H1 (cell line): ENCODE results near the gene CHRDL2. TPM values are rescaled to one million over a fixed set of nuclear protein-coding genes. Genes with fewer than 3 reads are reported as not detected.

Experiments used
- CTCF ChIA-PET: fragments of 300-600 bp; sonication (Branson Sonifier 250); formaldehyde crosslinking; loops from one replicate; lab custom pipeline; 2021; ENCODE audit not compliant: partially characterized antibody; lab: Charles Lee
- POLR2A ChIA-PET: fragments of 300-600 bp; sonication (Branson Sonifier 250); formaldehyde crosslinking; loops from one replicate; lab custom pipeline; 2021; ENCODE audit warnings: inconsistent platforms; ENCODE audit not compliant: partially characterized antibody; lab: Charles Lee
- DNase-seq, 2 experiments: peaks; one replicate each; pipeline versions ENCODE4 v3.0.0 to v3.0.0-alpha.2; 2010 to 2022; ENCODE audit warnings: low spot score in 2 of 2, low read depth in 1 of 2, mixed read lengths in 1 of 2
- FAIRE-seq: peaks from 2 replicates; lab custom pipeline; 2011; peaks lifted over from hg19 to GRCh38; lab: Jason Lieb, UNC
- H2AFZ ChIP-seq: 2 replicates; pipeline ENCODE4 v1.8.1; 2012; ENCODE audit warnings: low read length, inconsistent platforms
- H2AK5ac ChIP-seq: 2 replicates; pipeline ENCODE4 v1.6.1; 2013; ENCODE audit warnings: low read depth, low read length
- H2BK120ac ChIP-seq: replicated peaks from 2 replicates; pipeline ENCODE3; 2013; ENCODE audit warnings: low read depth, low read length, inconsistent platforms
- H2BK12ac ChIP-seq: 2 replicates; pipeline ENCODE4 v1.6.1; 2013; ENCODE audit warnings: low read depth, low read length
- H2BK15ac ChIP-seq: 2 replicates; pipeline ENCODE4 v1.6.1; 2013; ENCODE audit warnings: low read length
- H2BK20ac ChIP-seq: 2 replicates; pipeline ENCODE4 v1.6.1; 2013; ENCODE audit warnings: low read length
- H2BK5ac ChIP-seq: 2 replicates; pipeline ENCODE4 v1.6.1; 2013; ENCODE audit warnings: low read depth, low read length
- H3K14ac ChIP-seq: 2 replicates; pipeline ENCODE4 v1.6.1; 2013; ENCODE audit warnings: inconsistent platforms; ENCODE audit not compliant: insufficient read length
- H3K18ac ChIP-seq: 2 replicates; pipeline ENCODE4 v1.6.1; 2013; ENCODE audit warnings: low read length; ENCODE audit errors: extremely low read depth
- H3K23ac ChIP-seq: 2 replicates; pipeline ENCODE4 v1.6.1; 2013; ENCODE audit warnings: inconsistent platforms; ENCODE audit not compliant: insufficient read length
- H3K23me2 ChIP-seq: 2 replicates; pipeline ENCODE4 v1.6.1; 2013; ENCODE audit warnings: low read depth, low read length
- H3K27ac ChIP-seq: 2 replicates; pipeline ENCODE4 v1.6.1; 2011; ENCODE audit warnings: low read depth, low read length, inconsistent platforms
- H3K27me3 ChIP-seq, 4 experiments: replicated peaks in 1 of 4; 1 replicate in 1 of 4; 2 replicates in 3 of 4; pipeline versions ENCODE4 v1.6.1 to v1.8.1; 2011 to 2013; ENCODE audit warnings: low read length in 3 of 4, mild to moderate bottlenecking in 3 of 4, inconsistent platforms in 2 of 4, mixed read lengths in 2 of 4, moderate library complexity in 1 of 4; ENCODE audit not compliant: control insufficient read depth in 3 of 4, insufficient read depth in 3 of 4; ENCODE audit errors: extremely low read depth in 1 of 4
- H3K36me3 ChIP-seq, 4 experiments: 2 replicates each; pipeline versions ENCODE4 v1.6.1 to v1.8.1; 2011 to 2013; ENCODE audit warnings: mild to moderate bottlenecking in 4 of 4, low read length in 3 of 4, moderate library complexity in 2 of 4, control low read depth in 1 of 4, inconsistent platforms in 1 of 4; ENCODE audit not compliant: insufficient read depth in 4 of 4, control insufficient read depth in 2 of 4
- H3K4ac ChIP-seq: replicated peaks from 2 replicates; pipeline ENCODE3; 2013; ENCODE audit warnings: low read length, low read depth, mixed read lengths, inconsistent platforms; ENCODE audit not compliant: insufficient read length
- H3K4me1 ChIP-seq, 4 experiments: replicated peaks in 1 of 4; 1 replicate in 1 of 4; 2 replicates in 3 of 4; pipeline versions ENCODE4 v1.6.1 to v1.8.1; 2011 to 2013; ENCODE audit warnings: low read length in 3 of 4, inconsistent platforms in 2 of 4, mixed read lengths in 1 of 4; ENCODE audit not compliant: insufficient read depth in 4 of 4, control insufficient read depth in 3 of 4
- H3K4me2 ChIP-seq, 2 experiments: 2 replicates each; pipeline versions ENCODE4 v1.6.1 to v1.8.1; 2011 to 2013; ENCODE audit warnings: low read depth in 2 of 2, low read length in 2 of 2, control low read depth in 1 of 2, inconsistent platforms in 1 of 2, mild to moderate bottlenecking in 1 of 2; ENCODE audit not compliant: insufficient read depth in 1 of 2
- H3K4me3 ChIP-seq, 4 experiments: fragments of 200-600, 300-600 bp in 1 of 4; sonication (generic), shearing (Covaris generic), sonication (Bioruptor Twin) in 1 of 4; 2 replicates each; pipeline versions ENCODE4 v1.5.1 to v1.8.1; 2011 to 2016; ENCODE audit warnings: low read length in 4 of 4, low read depth in 3 of 4, control low read depth in 2 of 4, inconsistent platforms in 2 of 4, mild to moderate bottlenecking in 2 of 4, mixed read lengths in 1 of 4, moderate library complexity in 1 of 4; ENCODE audit not compliant: insufficient read depth in 2 of 4; ENCODE audit errors: extremely low read depth in 1 of 4
- H3K56ac ChIP-seq: replicated peaks from 2 replicates; pipeline ENCODE3; 2013; ENCODE audit warnings: low read depth, mild to moderate bottlenecking, mixed read lengths, low read length, inconsistent platforms; ENCODE audit not compliant: insufficient read length
- H3K79me1 ChIP-seq: 2 replicates; pipeline ENCODE4 v1.6.1; 2013; ENCODE audit warnings: low read depth, low read length, control low read depth
- H3K79me2 ChIP-seq, 2 experiments: 2 replicates each; pipeline versions ENCODE4 v1.6.1 to v1.8.1; 2012 to 2013; ENCODE audit warnings: low read length in 2 of 2, mild to moderate bottlenecking in 2 of 2, inconsistent platforms in 1 of 2; ENCODE audit not compliant: insufficient read depth in 2 of 2, control insufficient read depth in 1 of 2
- H3K9ac ChIP-seq, 4 experiments: replicated peaks in 1 of 4; 1 replicate in 1 of 4; 2 replicates in 3 of 4; pipeline versions ENCODE4 v1.6.1 to v1.8.1; 2011 to 2013; ENCODE audit warnings: low read depth in 3 of 4, low read length in 3 of 4, control low read depth in 2 of 4, mild to moderate bottlenecking in 2 of 4, moderate library complexity in 2 of 4, inconsistent platforms in 1 of 4; ENCODE audit errors: extremely low read depth in 1 of 4
- H3K9me3 ChIP-seq, 2 experiments: 2 replicates each; pipeline versions ENCODE4 v1.6.1 to v1.8.1; 2012 to 2013; ENCODE audit warnings: mild to moderate bottlenecking in 2 of 2, moderate library complexity in 2 of 2, control low read depth in 1 of 2, inconsistent platforms in 1 of 2, low read depth in 1 of 2, low read length in 1 of 2, mixed read lengths in 1 of 2; ENCODE audit not compliant: insufficient read depth in 2 of 2
- H4K20me1 ChIP-seq, 2 experiments: replicated peaks in 1 of 2; 2 replicates each; pipeline versions ENCODE3 to v1.8.1; 2011 to 2013; ENCODE audit warnings: inconsistent platforms in 2 of 2, low read length in 2 of 2, mild to moderate bottlenecking in 1 of 2; ENCODE audit not compliant: insufficient read depth in 2 of 2, control insufficient read depth in 1 of 2
- H4K5ac ChIP-seq: 2 replicates; pipeline ENCODE4 v1.6.1; 2013; ENCODE audit warnings: low read length, low read depth, mixed read lengths, inconsistent platforms; ENCODE audit not compliant: insufficient read length
- H4K8ac ChIP-seq: 2 replicates; pipeline ENCODE4 v1.8.0; 2013; ENCODE audit warnings: mild to moderate bottlenecking, moderate library complexity, low read length, inconsistent platforms; ENCODE audit not compliant: insufficient read depth; ENCODE audit errors: extremely low read depth
- H4K91ac ChIP-seq: replicated peaks from 2 replicates; pipeline ENCODE3; 2013; ENCODE audit warnings: low read length, mixed read lengths, inconsistent platforms; ENCODE audit not compliant: insufficient read length
- FOSL1 ChIP-seq: IDR thresholded peaks from 2 replicates; pipeline ENCODE4 v1.6.1; 2011; ENCODE audit warnings: mild to moderate bottlenecking, low read depth, low read length, moderate library complexity; ENCODE audit not compliant: insufficient read depth
- GABPA ChIP-seq: IDR thresholded peaks from 2 replicates; pipeline ENCODE4 v1.6.1; 2011; ENCODE audit warnings: mild to moderate bottlenecking, low read length, moderate library complexity, borderline replicate concordance; ENCODE audit not compliant: insufficient read depth
- KDM4A ChIP-seq: IDR thresholded peaks from one replicate; pipeline ENCODE4 v1.7.1; 2012; ENCODE audit warnings: low read depth, mild to moderate bottlenecking, moderate library complexity, low read length, inconsistent platforms; ENCODE audit not compliant: severe bottlenecking
- POLR2AphosphoS5 ChIP-seq: IDR thresholded peaks from 2 replicates; pipeline ENCODE4 v1.6.1; 2011; ENCODE audit warnings: low read depth, low read length
- SP1 ChIP-seq: IDR thresholded peaks from 2 replicates; pipeline ENCODE4 v1.6.1; 2011; ENCODE audit warnings: low read depth, low read length
- SP4 ChIP-seq: IDR thresholded peaks from 2 replicates; pipeline ENCODE4 v1.6.1; 2012; ENCODE audit warnings: low read length, inconsistent platforms
- USF2 ChIP-seq: IDR thresholded peaks from 2 replicates; pipeline ENCODE4 v1.6.1; 2011; ENCODE audit warnings: low read length, improper control_type of control experiment
- WGBS, 2 experiments: shearing (Covaris generic) in 1 of 2; methylation state at CpG; one replicate each; pipeline versions ENCODE4 v1.1.6 to v1.1.7; 2013 to 2015; ENCODE audit warnings: low lambda C conversion rate in 2 of 2, mixed read lengths in 2 of 2, inconsistent platforms in 1 of 2, low coverage in 1 of 2, missing lambda C conversion rate in 1 of 2; ENCODE audit not compliant: insufficient replicate concordance in 2 of 2, insufficient coverage in 1 of 2, insufficient read length in 1 of 2; ENCODE audit errors: extremely low coverage in 1 of 2, missing lambda C conversion rate in 1 of 2; 5-methylcytosine and 5-hydroxymethylcytosine counted together
- polyA plus RNA-seq, 7 experiments: library from polyadenylated mRNA; depleted of rRNA in 3 of 7; stranded (reverse) in 5 of 7; unstranded in 2 of 7; fragments of >200 nt in 5 of 7; fragments of 200-250 nt in 2 of 7; gene quantifications; 1 replicate in 5 of 7; 2 replicates in 1 of 7; 4 replicates in 1 of 7; pipeline versions ENCODE4 v1.2.1 to v1.2.3, GENCODE V29; 2011 to 2013; ENCODE audit warnings: missing spikeins in 2 of 7, mixed read lengths in 2 of 7
- total RNA-seq: library from RNA; stranded (reverse); fragmentation: NEBNext Ultra II Directional; extraction: Animal tissue kit (Norgen Biotek cat#: 25700); gene quantifications from 2 replicates; pipeline ENCODE4 v1.2.1, GENCODE V29; 2021

CHRDL2 gene
- total and polyA plus RNA-seq, 2 of the 8 experiments (the other 6 are each of a cell fraction or from before 2014, with no cell fraction given) = 0.26 to 0.48 TPM

DNA sequence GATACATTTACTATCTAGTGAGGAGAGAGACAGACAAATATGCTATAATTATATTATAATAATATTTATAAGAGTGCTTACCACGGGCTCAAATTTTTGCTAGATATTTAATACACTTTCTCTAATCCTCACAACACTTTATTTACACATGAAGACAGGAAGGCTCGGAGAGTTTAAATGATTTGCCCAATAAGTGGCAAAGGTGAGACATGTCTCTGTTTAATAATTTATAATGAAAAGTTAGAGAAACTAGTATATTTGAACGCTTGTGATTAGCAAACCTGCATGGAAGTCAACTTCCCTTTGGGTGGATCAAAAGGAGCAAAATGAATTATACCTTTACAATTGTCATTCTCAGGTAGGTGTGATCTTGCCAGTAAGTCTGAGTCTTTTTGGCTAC is 83.4 kb downstream of the CHRDL2 start:
- H3K4me1 ChIP-seq = peaks cover 0 to 5% (median 2%) of the 10 kb centered on the region in 4 experiments; a peak in 1 of 7 replicates
- peaks cover 0 to 11% (median 5%) of the 10 kb centered on the region in 4 experiments; a peak in 3 of 8 replicates for H3K36me3 ChIP-seq
- H3K27me3 ChIP-seq = no peaks in the 10 kb centered on the region
- H3K4me2 ChIP-seq = no peak overlapping the region
- no peaks in the 10 kb centered on the region for H3K23me2 ChIP-seq
- H3K14ac ChIP-seq = no peak overlapping the region
- no peak overlapping the region for H2BK20ac ChIP-seq
- H3K4ac ChIP-seq = no peak overlapping the region
- H2AK5ac ChIP-seq = no peak overlapping the region
- no peak overlapping the region for H3K18ac ChIP-seq
- no peak overlapping the region for H3K23ac ChIP-seq
- FAIRE-seq (no peak), DNase-seq (no peak)
- POLR2A ChIA-PET = no interaction called here
- no peak overlapping the region for H4K5ac ChIP-seq
- CTCF ChIA-PET = no interaction called here
- no peaks in the 10 kb centered on the region for H3K79me2 ChIP-seq
- no peak overlapping the region for H4K91ac ChIP-seq
- no peak overlapping the region for H3K9ac ChIP-seq
- H2BK5ac ChIP-seq = no peak overlapping the region
- WGBS, 2 experiments = 88% methylated on average over 3 of the region's 3 CpGs; no CpG with 5 or more reads in 1 of the 2 experiments
- no peak overlapping the region for H3K27ac ChIP-seq
- no peaks in the 10 kb centered on the region for H3K79me1 ChIP-seq
- H3K56ac ChIP-seq = no peak overlapping the region
- H3K9me3 ChIP-seq = no peaks in the 10 kb centered on the region
- no peak overlapping the region for H2BK120ac ChIP-seq
- no peak overlapping the region for H2BK15ac ChIP-seq
- H4K20me1 ChIP-seq = peaks cover 0 to 2% of the 10 kb centered on the region in 2 experiments
- no peak overlapping the region for H2AFZ ChIP-seq
- H2BK12ac ChIP-seq = no peak overlapping the region
- H3K4me3 ChIP-seq = no peak overlapping the region
- no peak overlapping the region for H4K8ac ChIP-seq
- TF ChIP-seq SP4 (no peak), KDM4A (no peak), USF2 (no peak), SP1 (no peak), GABPA (no peak), FOSL1 (no peak), POLR2AphosphoS5 (no peak)
